ENCODE data around the gene NT5C2. TPM values are rescaled to one million over a fixed set of nuclear protein-coding genes. Genes with fewer than 3 reads are reported as not detected.

Gene NT5C2
- total and polyA plus RNA-seq, 2 of the 8 experiments (the other 6 are each of a cell fraction or from before 2014, with no cell fraction given): 35.2 to 106 TPM

DNA sequence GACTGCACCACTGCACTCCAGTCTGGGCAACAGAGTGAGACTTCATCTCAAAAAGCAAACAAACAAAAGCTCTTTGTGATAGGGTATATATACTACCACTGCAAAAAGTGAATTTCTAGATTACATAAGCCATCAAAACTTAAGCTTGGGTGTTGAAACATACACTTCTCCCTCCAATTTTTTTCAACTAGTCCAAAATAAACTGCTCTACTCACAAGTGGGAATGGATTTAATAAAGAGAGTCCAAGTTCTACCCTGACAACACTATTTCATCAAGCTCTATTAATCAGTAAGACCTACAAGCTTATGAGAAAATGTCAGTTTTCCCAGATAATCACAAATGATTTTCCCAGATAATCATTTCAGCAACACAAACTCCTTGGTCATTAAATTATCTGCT, 82.7 kb downstream of the NT5C2 start:
- FAIRE-seq: no peak
- no peak overlapping the region for H2BK120ac ChIP-seq (replicated peaks; ENCODE audit: low read depth, low read length)
- peaks cover 0 to 5% (median 0%) of the 10 kb centered on the region in 4 experiments; a peak in 1 of 7 replicates for H3K4me1 ChIP-seq (replicated peaks in 1 of 4; ENCODE audit: control insufficient read depth in 3 of 4, insufficient read depth in 4 of 4, low read length in 3 of 4)
- H2BK20ac ChIP-seq (ENCODE audit: low read length): no peak overlapping the region
- H3K18ac ChIP-seq (ENCODE audit: extremely low read depth, low read length): no peak overlapping the region
- H4K91ac ChIP-seq (replicated peaks; ENCODE audit: insufficient read length, low read length): no peak overlapping the region
- no peak overlapping the region for H4K5ac ChIP-seq (ENCODE audit: insufficient read length, low read depth, low read length)
- no peak overlapping the region for H2BK15ac ChIP-seq (ENCODE audit: low read length)
- H3K36me3 ChIP-seq (ENCODE audit: control insufficient read depth in 2 of 4, insufficient read depth in 4 of 4, low read length in 3 of 4): peaks cover 0 to 2% (median 0%) of the 10 kb centered on the region in 4 experiments; a peak in 1 of 8 replicates
- H3K23ac ChIP-seq (ENCODE audit: insufficient read length): no peak overlapping the region
- H3K14ac ChIP-seq (ENCODE audit: insufficient read length): no peak overlapping the region
- H3K4me2 ChIP-seq (ENCODE audit: insufficient read depth in 1 of 2, low read depth in 2 of 2, low read length in 2 of 2): no peak overlapping the region
- no peaks in the 10 kb centered on the region for H3K79me1 ChIP-seq (ENCODE audit: low read depth, low read length)
- no peaks in the 10 kb centered on the region for H3K9me3 ChIP-seq (ENCODE audit: insufficient read depth in 2 of 2, low read depth in 1 of 2, low read length in 1 of 2)
- H2BK12ac ChIP-seq (ENCODE audit: low read depth, low read length): no peak overlapping the region
- no peak overlapping the region for H3K27ac ChIP-seq (ENCODE audit: low read depth, low read length)
- H3K9ac ChIP-seq (replicated peaks in 1 of 4; ENCODE audit: extremely low read depth in 1 of 4, low read depth in 3 of 4, low read length in 3 of 4): no peak overlapping the region
- H3K79me2 ChIP-seq (ENCODE audit: control insufficient read depth in 1 of 2, insufficient read depth in 2 of 2, low read length in 2 of 2): no peaks in the 10 kb centered on the region
- no peak for DNase-seq (ENCODE audit: low read depth in 1 of 2, low spot score in 2 of 2)
- TF ChIP-seq BCL11A (IDR thresholded peaks at IDR 0.05; ENCODE audit: low read depth in 2 of 2, low read length in 2 of 2) (no peak), SUZ12 (IDR thresholded peaks at IDR 0.05; ENCODE audit: low read length) (no peak)
- TF ChIP-seq, protein P1, sequence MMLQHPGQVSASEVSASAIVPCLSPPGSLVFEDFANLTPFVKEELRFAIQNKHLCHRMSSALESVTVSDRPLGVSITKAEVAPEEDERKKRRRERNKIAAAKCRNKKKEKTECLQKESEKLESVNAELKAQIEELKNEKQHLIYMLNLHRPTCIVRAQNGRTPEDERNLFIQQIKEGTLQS (IDR thresholded peaks at IDR 0.05; ENCODE audit: insufficient read depth, low read depth, low read length): no peak
- H3K4ac ChIP-seq (replicated peaks; ENCODE audit: insufficient read length, low read depth, low read length): no peak overlapping the region
- ChIA-PET POLR2A (ENCODE audit: partially characterized antibody) (interaction anchor here (2.1 kb wide), 1 partner anchor 17 kb away, joined by 6 read pairs; no protein-coding TSS in a partner anchor), CTCF (ENCODE audit: partially characterized antibody) (interaction anchor here (0.5 to 3.1 kb wide), 7 partner anchors 10 to 134 kb away, joined by 3 to 14 read pairs (median 3); no protein-coding TSS in a partner anchor)
- no peak overlapping the region for H4K8ac ChIP-seq (ENCODE audit: extremely low read depth, insufficient read depth, low read length)
- H3K56ac ChIP-seq (replicated peaks; ENCODE audit: insufficient read length, low read depth, low read length): no peak overlapping the region
- no peak overlapping the region for H2BK5ac ChIP-seq (ENCODE audit: low read depth, low read length)
- no peak overlapping the region for H2AK5ac ChIP-seq (ENCODE audit: low read depth, low read length)
- H2AFZ ChIP-seq (ENCODE audit: low read length): no peak overlapping the region
- no peak overlapping the region for H3K4me3 ChIP-seq (ENCODE audit: extremely low read depth in 1 of 4, insufficient read depth in 2 of 4, low read depth in 3 of 4, low read length in 4 of 4)
- H3K23me2 ChIP-seq (ENCODE audit: low read depth, low read length): no peaks in the 10 kb centered on the region
- H3K27me3 ChIP-seq (replicated peaks in 1 of 4; ENCODE audit: control insufficient read depth in 3 of 4, extremely low read depth in 1 of 4, insufficient read depth in 3 of 4, low read length in 3 of 4): no peaks in the 10 kb centered on the region
- H4K20me1 ChIP-seq (replicated peaks in 1 of 2; ENCODE audit: control insufficient read depth in 1 of 2, insufficient read depth in 2 of 2, low read length in 2 of 2): no peaks in the 10 kb centered on the region
